ENCODE data around the gene GIMAP7. TPM values are rescaled to one million over a fixed set of nuclear protein-coding genes. Genes with fewer than 3 reads are reported as not detected.

Gene GIMAP7
- total and polyA plus RNA-seq, 4 experiments from 2014 or later, result 464 to 1,096 (median 517) TPM

DNA sequence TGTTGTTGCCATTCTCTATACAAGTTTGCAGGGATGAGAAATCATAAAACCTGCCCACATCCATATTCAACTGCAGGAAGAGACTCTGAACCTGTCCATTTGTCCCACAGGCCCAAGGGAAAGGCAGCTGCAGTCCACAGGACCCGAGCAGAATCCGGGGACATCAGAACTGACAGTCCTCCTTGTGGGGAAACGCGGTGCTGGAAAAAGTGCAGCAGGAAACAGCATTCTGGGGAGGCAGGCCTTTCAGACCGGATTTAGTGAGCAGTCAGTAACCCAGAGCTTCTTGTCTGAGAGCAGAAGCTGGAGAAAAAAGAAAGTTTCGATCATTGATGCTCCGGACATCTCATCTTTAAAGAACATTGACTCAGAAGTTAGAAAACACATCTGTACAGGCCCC lies 40.8 kb upstream of the GIMAP7 start:
- Histone ChIP-seq H3K9me3 (ENCODE audit: control insufficient read depth in 1 of 2, low read length in 2 of 2) (no peaks in the 10 kb centered on the region), H3K36me3 (ENCODE audit: insufficient read depth, low read length) (peaks cover 45% of the 10 kb centered on the region), H3K27me3 (ENCODE audit: insufficient read depth, low read length) (no peaks in the 10 kb centered on the region), H3K27ac (ENCODE audit: low read depth, low read length) (no peak overlapping the region), H3K4me3 (ENCODE audit: low read length in 2 of 2) (no peak overlapping the region), H3K4me1 (ENCODE audit: insufficient read depth, low read length) (peaks cover 84% of the 10 kb centered on the region)
- Mint-ChIP-seq H3K9me3 (peaks cover 0 to 9% (median 4%) of the 10 kb centered on the region in 8 donors), H3K36me3 (peaks cover 92 to 93% of the 10 kb centered on the region in 2 donors), H3K4me1 (peaks cover 70 to 94% (median 84%) of the 10 kb centered on the region in 4 donors), H3K27ac (peak overlapping the region; percentile 32 to 85 (median 71)), H3K4me3 (peak overlapping the region; percentile 3 to 61 (median 44)), H3K27me3 (no peaks in the 10 kb centered on the region)
- POLR2A ChIA-PET (ENCODE audit: partially characterized antibody), result interaction anchor here (0.9 to 31.1 kb wide), 7 partner anchors 0 to 89 kb away, joined by 3 to 1079 read pairs (median 6); partner anchors contain the start of genes GIMAP7 and GIMAP8
- CTCF ChIA-PET (ENCODE audit: partially characterized antibody), result interaction anchor here (0.5 to 1.9 kb wide), 3 partner anchors 25 to 306 kb away, joined by 3 to 5 read pairs (median 3); no protein-coding TSS in a partner anchor
- no peak for DNase-seq
- intact Hi-C loops (cut with micrococcal nuclease), result no loop called here

DNA sequence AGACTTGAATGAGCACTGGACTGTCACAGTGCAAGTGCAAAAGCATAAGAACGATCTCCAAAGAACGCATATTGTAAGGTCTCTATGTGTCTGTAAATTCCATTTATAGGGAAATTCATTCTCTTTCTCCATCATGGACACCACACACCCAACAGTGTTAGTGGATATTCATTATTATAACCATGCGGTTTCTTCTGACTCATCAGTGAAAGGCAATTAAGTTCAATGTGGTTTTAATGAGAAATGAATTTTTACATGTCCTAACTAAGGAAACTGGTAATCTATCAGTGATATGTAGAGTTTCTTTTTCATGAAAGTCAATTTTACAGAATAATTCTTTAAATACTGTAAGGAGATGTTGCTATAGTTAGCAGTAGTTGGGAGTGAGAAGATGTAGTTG lies 38.4 kb upstream of the GIMAP7 start:
- Histone ChIP-seq H3K4me1 (ENCODE audit: insufficient read depth, low read length) (peaks cover 86% of the 10 kb centered on the region), H3K27me3 (ENCODE audit: insufficient read depth, low read length) (no peaks in the 10 kb centered on the region), H3K27ac (ENCODE audit: low read depth, low read length) (peak overlapping the region; percentile 71), H3K4me3 (ENCODE audit: low read length in 2 of 2) (no peak overlapping the region), H3K9me3 (ENCODE audit: control insufficient read depth in 1 of 2, low read length in 2 of 2) (no peaks in the 10 kb centered on the region), H3K36me3 (ENCODE audit: insufficient read depth, low read length) (peaks cover 34% of the 10 kb centered on the region)
- Mint-ChIP-seq H3K4me1 (peaks cover 70 to 94% (median 85%) of the 10 kb centered on the region in 4 donors), H3K36me3 (peaks cover 74 to 81% of the 10 kb centered on the region in 2 donors), H3K27me3 (no peaks in the 10 kb centered on the region), H3K4me3 (peak overlapping the region; percentile 17 to 83 (median 71)), H3K27ac (peak overlapping the region; percentile 96 to 100 (median 99)), H3K9me3 (peaks cover 0 to 8% (median 4%) of the 10 kb centered on the region in 8 donors)
- DNase-seq, result no peak
- CTCF ChIA-PET (ENCODE audit: partially characterized antibody), result interaction anchor here (0.6 to 1.6 kb wide), 9 partner anchors 8 to 279 kb away, joined by 3 to 5 read pairs (median 4); partner anchors contain the start of genes GIMAP6 and GIMAP7
- intact Hi-C loops (cut with micrococcal nuclease), result no loop called here
- POLR2A ChIA-PET (ENCODE audit: partially characterized antibody), result interaction anchor here (0.9 to 30.4 kb wide), 11 partner anchors 12 to 280 kb away, joined by 3 to 1079 read pairs (median 4); partner anchors contain the start of genes GIMAP4, GIMAP7 and GIMAP8

DNA sequence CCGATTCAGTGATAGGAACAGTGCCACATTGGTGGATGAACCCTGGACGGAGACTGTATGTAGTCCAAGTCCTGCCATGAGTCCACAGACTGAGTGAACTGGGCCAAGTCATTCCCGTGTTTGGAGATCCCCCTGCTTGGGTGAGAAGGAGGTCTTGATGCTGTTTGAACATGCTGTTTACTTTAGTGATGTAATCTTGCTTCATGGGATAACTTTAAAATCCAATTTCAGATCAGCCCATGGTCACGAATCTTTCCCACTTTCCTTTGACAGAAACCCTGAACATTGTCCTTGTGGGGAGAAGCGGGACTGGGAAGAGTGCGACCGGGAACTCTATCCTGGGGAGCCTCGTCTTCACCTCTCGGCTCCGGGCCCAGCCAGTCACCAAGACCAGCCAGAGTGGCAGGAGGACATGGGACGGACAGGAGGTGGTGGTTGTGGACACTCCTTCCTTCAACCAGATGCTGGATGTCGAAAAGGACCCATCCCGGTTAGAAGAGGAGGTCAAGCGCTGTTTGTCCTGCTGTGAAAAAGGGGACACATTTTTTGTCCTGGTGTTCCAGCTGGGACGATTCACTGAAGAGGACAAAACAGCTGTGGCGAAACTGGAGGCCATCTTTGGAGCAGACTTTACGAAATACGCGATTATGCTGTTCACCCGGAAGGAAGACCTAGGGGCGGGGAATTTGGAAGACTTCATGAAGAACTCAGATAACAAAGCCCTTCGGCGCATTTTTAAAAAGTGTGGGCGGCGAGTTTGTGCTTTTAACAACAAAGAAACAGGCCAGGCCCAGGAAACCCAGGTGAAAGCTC lies 37.6 kb upstream of the GIMAP7 start:
- Histone ChIP-seq H3K27me3 (ENCODE audit: insufficient read depth, low read length) (no peaks in the 10 kb centered on the region), H3K27ac (ENCODE audit: low read depth, low read length) (peak overlapping the region; percentile 71), H3K4me1 (ENCODE audit: insufficient read depth, low read length) (peaks cover 90% of the 10 kb centered on the region), H3K4me3 (ENCODE audit: low read length in 2 of 2) (no peak overlapping the region), H3K36me3 (ENCODE audit: insufficient read depth, low read length) (peaks cover 28% of the 10 kb centered on the region), H3K9me3 (ENCODE audit: control insufficient read depth in 1 of 2, low read length in 2 of 2) (no peaks in the 10 kb centered on the region)
- no peaks in the 10 kb centered on the region for H3K27me3 Mint-ChIP-seq
- peaks cover 75 to 97% (median 88%) of the 10 kb centered on the region in 4 donors for H3K4me1 Mint-ChIP-seq
- peak in 3 of 5 donors; percentile 34 to 50 (median 47) for DNase-seq
- peak overlapping the region; percentile 17 to 89 (median 71) for H3K4me3 Mint-ChIP-seq
- peak overlapping the region; percentile 96 to 100 (median 99) for H3K27ac Mint-ChIP-seq
- ChIA-PET CTCF (ENCODE audit: partially characterized antibody) (interaction anchor here (0.9 to 1.6 kb wide), 3 partner anchors 25 to 155 kb away, joined by 3 to 5 read pairs (median 3); partner anchors contain the start of gene GIMAP6), POLR2A (ENCODE audit: partially characterized antibody) (interaction anchor here (10.6 to 30.4 kb wide), 3 partner anchors 18 to 39 kb away, joined by 235 to 1079 read pairs (median 673); partner anchors contain the start of genes GIMAP7 and GIMAP8)
- peaks cover 0 to 8% (median 4%) of the 10 kb centered on the region in 8 donors for H3K9me3 Mint-ChIP-seq
- intact Hi-C loops (cut with micrococcal nuclease), result no loop called here
- peaks cover 72 to 75% of the 10 kb centered on the region in 2 donors for H3K36me3 Mint-ChIP-seq

DNA sequence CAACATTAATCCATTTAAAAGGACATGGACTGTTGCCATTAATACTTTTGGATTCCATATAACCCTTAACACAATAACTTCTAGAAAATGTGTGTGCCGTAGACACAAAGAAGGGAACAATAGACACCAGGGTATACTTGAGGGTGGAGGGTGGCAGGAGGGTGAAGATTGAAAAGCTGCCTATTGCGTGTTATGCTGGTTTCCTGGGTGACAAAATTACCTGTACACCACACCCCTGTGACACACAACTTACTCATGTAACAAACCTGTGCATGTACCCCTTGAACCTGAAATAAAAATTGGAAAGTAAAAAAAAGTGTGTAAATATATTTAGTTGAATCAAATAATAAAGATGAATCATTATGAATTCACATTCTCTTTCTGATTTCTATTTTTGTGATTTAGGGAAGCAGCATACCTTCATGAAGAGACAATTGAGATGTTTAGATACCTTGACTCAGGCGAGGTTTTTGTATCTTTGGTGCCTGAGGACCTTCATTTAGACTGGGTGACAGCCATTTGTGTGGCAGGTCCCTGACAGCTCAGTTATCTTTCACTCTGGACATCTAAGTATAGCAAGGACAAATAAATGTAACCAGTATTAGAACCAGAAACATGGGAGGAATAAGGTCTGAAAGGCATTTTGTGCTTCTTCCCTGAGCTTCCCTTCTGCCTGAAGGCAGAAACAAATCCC lies 35.5 kb upstream of the GIMAP7 start:
- Histone ChIP-seq H3K4me3 (ENCODE audit: low read length in 2 of 2) (no peak overlapping the region), H3K9me3 (ENCODE audit: control insufficient read depth in 1 of 2, low read length in 2 of 2) (no peaks in the 10 kb centered on the region), H3K4me1 (ENCODE audit: insufficient read depth, low read length) (peaks cover 92% of the 10 kb centered on the region), H3K36me3 (ENCODE audit: insufficient read depth, low read length) (peaks cover 14% of the 10 kb centered on the region), H3K27ac (ENCODE audit: low read depth, low read length) (peak overlapping the region; percentile 71), H3K27me3 (ENCODE audit: insufficient read depth, low read length) (no peaks in the 10 kb centered on the region)
- CTCF ChIA-PET (ENCODE audit: partially characterized antibody), result interaction anchor here (0.9 to 3.6 kb wide), 8 partner anchors 14 to 263 kb away, joined by 3 to 47 read pairs (median 4); partner anchors contain the start of genes GIMAP7 and GIMAP8
- POLR2A ChIA-PET (ENCODE audit: partially characterized antibody), result interaction anchor here (1.0 to 30.4 kb wide), 18 partner anchors 9 to 280 kb away, joined by 3 to 1079 read pairs (median 11); partner anchors contain the start of genes GIMAP1, GIMAP2, GIMAP4 and GIMAP5
- Mint-ChIP-seq H3K36me3 (peaks cover 54% of the 10 kb centered on the region in 2 donors), H3K9me3 (peaks cover 0 to 6% (median 4%) of the 10 kb centered on the region in 8 donors), H3K4me3 (peak overlapping the region; percentile 60 to 89 (median 76)), H3K27me3 (no peaks in the 10 kb centered on the region), H3K27ac (peak overlapping the region; percentile 96 to 100 (median 99)), H3K4me1 (peaks cover 74 to 97% (median 90%) of the 10 kb centered on the region in 4 donors)
- peak; percentile 65 to 84 (median 80) for DNase-seq
- intact Hi-C loops (cut with micrococcal nuclease), result no loop called here

DNA sequence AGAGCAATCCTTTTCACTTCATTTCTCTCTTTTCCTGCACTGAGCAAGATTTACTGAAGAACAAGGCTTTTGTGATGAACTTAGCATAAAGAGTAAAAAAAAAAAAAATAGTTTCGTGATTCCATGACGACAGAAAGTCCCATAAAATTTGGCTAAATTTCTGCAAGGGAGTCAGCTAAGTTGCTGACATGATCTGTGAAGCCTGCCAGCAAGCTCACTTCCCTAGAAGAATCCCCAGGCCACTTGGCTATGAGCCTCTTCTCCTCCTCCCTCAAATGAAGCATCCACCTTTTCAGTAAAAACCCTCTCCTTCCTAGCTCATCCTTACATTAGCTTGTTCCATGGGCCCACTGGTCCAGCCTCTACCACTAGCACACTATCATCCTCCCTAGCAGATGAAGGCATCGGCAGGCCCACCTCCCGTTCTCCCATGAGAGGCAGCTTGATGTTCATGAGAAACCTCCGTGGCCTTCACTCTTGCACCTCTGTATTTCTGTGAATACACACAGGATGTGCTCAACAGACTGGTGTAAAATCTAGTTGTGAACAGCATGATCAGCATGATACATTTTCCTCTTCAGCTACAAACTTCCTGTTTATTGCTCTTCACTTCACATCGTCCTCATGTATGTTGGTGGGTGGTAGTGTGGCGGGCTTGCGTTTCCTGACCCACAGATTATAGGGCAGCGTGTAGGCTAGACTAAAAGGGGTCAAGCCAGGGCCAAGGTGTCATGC lies 33.3 kb upstream of the GIMAP7 start:
- H3K27me3 ChIP-seq (ENCODE audit: insufficient read depth, low read length), result no peaks in the 10 kb centered on the region
- Mint-ChIP-seq H3K36me3 (peaks cover 34 to 39% of the 10 kb centered on the region in 2 donors), H3K9me3 (peaks cover 0 to 4% (median 3%) of the 10 kb centered on the region in 8 donors), H3K27ac (peak overlapping the region; percentile 96 to 100 (median 99)), H3K4me1 (peaks cover 75 to 98% (median 91%) of the 10 kb centered on the region in 4 donors), H3K4me3 (peak overlapping the region; percentile 80 to 90 (median 88)), H3K27me3 (no peaks in the 10 kb centered on the region)
- peak overlapping the region; percentile 71 for H3K27ac ChIP-seq (ENCODE audit: low read depth, low read length)
- H3K9me3 ChIP-seq (ENCODE audit: control insufficient read depth in 1 of 2, low read length in 2 of 2), result no peaks in the 10 kb centered on the region
- ChIA-PET POLR2A (ENCODE audit: partially characterized antibody) (interaction anchor here (0.6 to 30.4 kb wide), 31 partner anchors 9 to 283 kb away, joined by 3 to 1079 read pairs (median 7); partner anchors contain the start of genes GIMAP1, GIMAP2, GIMAP4 and GIMAP5), CTCF (ENCODE audit: partially characterized antibody) (interaction anchor here (0.5 to 3.6 kb wide), 19 partner anchors 10 to 1024 kb away, joined by 3 to 47 read pairs (median 3); partner anchors contain the start of genes GIMAP7 and GIMAP8)
- peaks cover 99% of the 10 kb centered on the region for H3K4me1 ChIP-seq (ENCODE audit: insufficient read depth, low read length)
- intact Hi-C loops (cut with micrococcal nuclease), result loop anchor here (1.0 to 2.0 kb wide), 4 partner anchors 17 to 34 kb away; partner anchors contain the start of gene GIMAP8
- H3K36me3 ChIP-seq (ENCODE audit: insufficient read depth, low read length), result peaks cover 10% of the 10 kb centered on the region
- peak overlapping the region in 1 of 2 donors; percentile 37 for H3K4me3 ChIP-seq (ENCODE audit: low read length in 2 of 2)
- peak; percentile 63 to 87 (median 69) for DNase-seq

DNA sequence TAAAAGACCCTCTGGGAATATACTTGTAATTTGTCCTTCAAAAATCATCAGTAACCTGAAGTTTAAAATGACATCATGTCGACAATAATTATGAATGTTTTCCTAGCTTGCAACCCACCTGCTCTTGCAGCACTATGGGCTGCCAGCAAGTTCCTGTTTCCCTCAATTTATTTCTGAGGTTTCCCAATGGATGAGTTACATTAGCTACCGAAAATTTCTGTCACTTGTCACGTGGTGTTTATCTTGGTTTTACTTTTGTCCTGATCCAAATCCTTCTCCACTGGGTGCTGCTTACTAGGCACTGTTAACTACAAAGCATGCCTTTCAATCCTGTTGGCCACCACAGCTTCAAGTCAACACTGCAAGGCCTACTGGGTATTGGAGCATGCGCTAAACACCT lies 32.8 kb upstream of the GIMAP7 start:
- no peak for DNase-seq
- peaks cover 6% of the 10 kb centered on the region for H3K36me3 ChIP-seq (ENCODE audit: insufficient read depth, low read length)
- no peaks in the 10 kb centered on the region for H3K27me3 ChIP-seq (ENCODE audit: insufficient read depth, low read length)
- Mint-ChIP-seq H3K27ac (peak overlapping the region; percentile 96 to 100 (median 99)), H3K9me3 (peaks cover 0 to 2% (median 0%) of the 10 kb centered on the region in 8 donors), H3K4me3 (peak overlapping the region; percentile 80 to 90 (median 88)), H3K27me3 (no peaks in the 10 kb centered on the region), H3K36me3 (peaks cover 31 to 33% of the 10 kb centered on the region in 2 donors), H3K4me1 (peaks cover 73 to 97% (median 90%) of the 10 kb centered on the region in 4 donors)
- H3K4me1 ChIP-seq (ENCODE audit: insufficient read depth, low read length), result peaks cover 99% of the 10 kb centered on the region
- no peak overlapping the region for H3K4me3 ChIP-seq (ENCODE audit: low read length in 2 of 2)
- CTCF ChIA-PET (ENCODE audit: partially characterized antibody), result interaction anchor here (0.5 to 3.6 kb wide), 15 partner anchors 11 to 272 kb away, joined by 3 to 47 read pairs (median 3); partner anchors contain the start of genes GIMAP7 and GIMAP8
- intact Hi-C loops (cut with micrococcal nuclease), result loop anchor here (1.0 to 2.0 kb wide), 4 partner anchors 17 to 33 kb away; partner anchors contain the start of gene GIMAP8
- peak overlapping the region; percentile 71 for H3K27ac ChIP-seq (ENCODE audit: low read depth, low read length)
- H3K9me3 ChIP-seq (ENCODE audit: control insufficient read depth in 1 of 2, low read length in 2 of 2), result no peaks in the 10 kb centered on the region
- POLR2A ChIA-PET (ENCODE audit: partially characterized antibody), result interaction anchor here (0.9 to 30.4 kb wide), 27 partner anchors 8 to 274 kb away, joined by 3 to 1079 read pairs (median 10); partner anchors contain the start of genes GIMAP1, GIMAP2, GIMAP4 and GIMAP5
